GM19467 (cell line): ENCODE data around the gene CAPN13.

Experiments used
- ATAC-seq: cut with Tn5 transposase; IDR thresholded peaks from one replicate; pipeline ENCODE4 v1.9.1; 2021; ENCODE audit warnings: mild to moderate bottlenecking, moderate library complexity; ENCODE audit not compliant: unreplicated experiment

Gene CAPN13

DNA sequence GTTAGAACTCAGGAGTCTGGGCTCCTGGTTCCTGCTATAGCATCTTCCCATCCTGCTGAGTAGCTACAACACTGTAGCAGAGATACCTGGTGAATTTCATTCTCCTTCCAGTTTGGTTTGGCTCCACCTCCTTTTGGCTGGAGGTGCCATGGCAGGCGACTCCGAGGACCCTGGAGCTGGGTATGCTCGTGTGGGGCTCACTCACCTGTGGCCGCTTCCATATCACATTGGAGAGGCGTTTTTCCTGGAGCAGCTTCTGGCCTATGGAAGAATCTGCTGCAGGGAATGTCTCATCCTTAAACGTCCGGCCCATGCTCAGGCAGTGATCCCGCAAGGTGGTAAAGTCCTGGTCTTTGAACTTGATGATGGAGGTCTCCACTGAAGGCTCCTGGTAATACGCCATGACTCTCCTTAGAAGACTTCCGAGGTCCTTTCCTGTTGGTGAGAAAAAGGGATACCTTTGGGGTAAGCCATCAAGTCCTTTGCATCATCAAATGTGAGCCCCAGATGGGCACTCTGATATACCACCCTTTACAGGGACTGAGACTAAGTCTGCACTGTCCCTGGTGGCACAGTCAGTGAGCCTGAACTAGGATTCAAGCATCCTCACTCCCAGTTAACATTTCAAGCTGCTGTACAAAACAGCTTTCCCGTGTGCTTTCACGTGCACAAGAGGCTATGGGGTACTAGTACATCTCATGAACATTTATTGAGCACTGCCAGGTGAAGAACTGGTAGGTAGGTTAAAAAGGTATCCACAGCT is 20.1 kb downstream of the CAPN13 start:
- ATAC-seq, result no peak

DNA sequence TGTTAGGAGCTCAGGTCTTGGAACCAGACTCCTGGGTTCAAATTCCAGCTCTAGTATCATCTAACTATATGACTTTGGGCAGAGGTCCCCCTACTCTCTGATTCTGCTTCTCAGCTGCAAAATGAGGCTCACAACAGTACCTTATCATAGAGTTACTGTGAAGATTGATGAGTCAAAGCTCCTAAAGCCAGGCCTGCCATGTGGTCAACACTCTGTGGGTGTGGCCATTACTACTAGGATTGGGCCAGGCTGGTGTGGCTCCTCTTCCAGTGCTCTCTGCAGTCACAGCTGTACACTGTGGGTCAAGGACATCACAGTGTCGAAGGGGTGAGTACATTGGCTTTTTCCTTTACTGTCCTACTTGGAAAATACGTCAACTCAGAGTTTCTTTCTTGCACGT is 22.6 kb downstream of the CAPN13 start:
- ATAC-seq, result no peak

DNA sequence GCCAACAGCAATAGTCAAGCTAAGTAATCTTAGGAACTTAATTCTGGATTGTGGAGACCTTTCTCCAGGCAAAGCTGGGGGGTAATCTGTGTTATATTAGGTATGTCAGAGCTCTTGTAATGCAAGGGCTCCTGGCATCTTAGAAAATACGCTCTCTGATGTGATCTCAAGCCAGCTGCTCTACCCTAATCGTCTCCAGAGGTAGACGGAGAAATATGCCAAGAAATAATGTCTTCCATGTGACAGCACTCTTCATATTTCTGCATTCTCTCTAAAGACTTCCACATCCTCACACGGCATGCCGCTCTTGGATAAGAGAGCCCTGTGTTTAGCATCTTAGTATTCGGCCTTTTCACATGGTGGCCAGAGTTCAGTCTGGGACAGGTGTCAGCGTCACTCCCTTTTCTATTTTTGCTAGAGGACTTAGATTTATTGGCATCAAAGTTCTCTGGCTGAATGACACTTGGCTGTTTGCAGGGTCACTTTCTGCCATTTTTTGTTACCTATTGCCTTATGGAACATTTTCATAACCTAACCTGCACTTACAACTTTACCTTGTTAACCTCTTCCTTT is 25.2 kb downstream of the CAPN13 start:
- no peak for ATAC-seq

GRCh38 chr2:30781451-30781850 is 25.8 kb downstream of the CAPN13 start:
- no peak for ATAC-seq

- ATAC-seq, result no peak
Observed at GRCh38 chr2:30780776-30781330, 26.4 kb downstream of the CAPN13 start.

GRCh38 chr2:30778611-30779010 is 28.6 kb downstream of the CAPN13 start:
- ATAC-seq, result no peak

GRCh38 chr2:30777661-30778505 is 29.4 kb downstream of the CAPN13 start:
- no peak for ATAC-seq

GRCh38 chr2:30776831-30777635 is 30.2 kb downstream of the CAPN13 start:
- ATAC-seq, result no peak

- ATAC-seq, result no peak
Observed at GRCh38 chr2:30775833-30776232, 31.4 kb downstream of the CAPN13 start.

DNA sequence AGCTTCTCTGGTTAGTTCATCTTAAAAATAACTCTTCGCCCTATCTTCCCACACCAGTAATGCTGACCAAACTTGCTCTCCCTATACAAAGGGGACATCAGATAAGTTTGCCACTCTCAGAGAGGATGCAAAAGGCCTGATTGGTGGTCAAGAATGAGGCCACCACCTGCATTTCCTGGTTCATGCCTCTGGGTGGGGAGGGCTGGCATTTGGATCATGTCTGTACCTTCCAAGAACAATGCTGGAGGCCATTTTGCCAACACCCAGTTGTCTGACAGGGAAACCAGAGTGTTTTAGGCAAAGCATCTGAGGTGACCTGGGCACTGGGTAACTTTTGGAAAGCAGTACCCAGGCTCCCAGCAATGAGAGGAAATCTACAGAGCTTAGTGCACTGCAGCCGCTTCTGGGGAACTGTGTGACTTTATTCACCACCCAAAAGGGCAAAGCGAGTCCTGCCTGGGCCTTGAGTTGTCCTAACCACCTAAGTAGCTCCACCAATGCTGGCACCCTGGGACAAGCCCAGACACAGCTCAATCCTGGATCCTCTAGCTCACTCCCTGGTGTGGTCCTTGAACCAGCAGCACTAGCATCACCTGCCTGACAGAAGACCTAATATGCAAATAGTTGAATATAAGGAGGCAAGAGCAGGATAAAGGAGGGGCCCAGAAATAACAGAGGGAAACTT is 35.1 kb downstream of the CAPN13 start:
- no peak for ATAC-seq

GRCh38 chr2:30770816-30771576 is 36.2 kb downstream of the CAPN13 start:
- no peak for ATAC-seq

GRCh38 chr2:30769891-30770462 is 37.3 kb downstream of the CAPN13 start:
- ATAC-seq, result no peak

DNA sequence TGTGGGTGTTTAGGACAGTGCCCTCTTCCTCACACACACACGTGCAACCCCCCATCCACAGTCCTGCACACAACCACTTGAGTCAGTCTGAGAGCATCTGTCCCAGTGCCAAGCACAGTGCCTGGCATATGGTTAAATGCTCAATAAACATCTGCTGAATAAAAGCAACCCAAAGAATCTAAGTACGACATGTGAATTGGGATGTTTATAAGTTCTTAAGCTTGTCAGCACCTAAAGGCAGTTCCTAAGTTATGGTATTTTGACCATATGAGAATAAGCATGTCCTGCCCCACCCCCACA is 37.8 kb downstream of the CAPN13 start:
- no peak for ATAC-seq

DNA sequence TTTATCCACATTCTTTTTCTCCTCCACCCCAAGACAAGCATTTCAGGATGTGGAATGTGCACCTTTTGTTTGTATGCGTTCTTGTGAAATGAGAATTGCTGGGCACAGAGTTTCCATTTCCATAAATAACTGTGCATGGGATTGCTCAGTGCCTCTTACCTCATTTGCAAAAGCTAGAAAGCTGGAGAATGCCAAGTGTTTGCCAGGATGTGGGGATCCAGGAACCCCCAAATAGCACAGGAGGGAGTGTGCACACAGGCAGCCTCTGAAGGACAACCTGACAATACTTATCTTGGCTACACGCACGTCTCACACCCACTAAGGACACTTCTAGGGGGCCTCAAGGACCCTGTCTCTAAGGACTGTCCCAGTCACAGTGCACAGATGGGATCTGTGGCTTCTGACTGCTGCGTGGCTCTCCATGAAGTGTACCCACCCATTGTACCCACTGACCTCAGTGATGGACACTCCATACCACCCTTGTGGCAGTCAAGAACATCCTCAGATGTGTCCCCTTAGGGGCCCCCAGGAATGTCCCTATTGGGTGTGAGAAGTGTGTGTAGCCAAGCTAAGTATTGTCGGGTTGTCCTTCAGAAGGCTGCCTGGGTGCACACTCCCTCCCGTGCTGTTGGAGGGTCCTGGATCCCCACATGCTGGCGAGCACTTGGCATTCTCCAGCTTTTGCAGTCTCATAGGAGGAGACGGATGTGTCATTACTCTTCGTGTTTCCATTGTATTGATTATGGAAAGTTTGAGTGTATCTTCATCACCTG is 38.4 kb downstream of the CAPN13 start:
- no peak for ATAC-seq

DNA sequence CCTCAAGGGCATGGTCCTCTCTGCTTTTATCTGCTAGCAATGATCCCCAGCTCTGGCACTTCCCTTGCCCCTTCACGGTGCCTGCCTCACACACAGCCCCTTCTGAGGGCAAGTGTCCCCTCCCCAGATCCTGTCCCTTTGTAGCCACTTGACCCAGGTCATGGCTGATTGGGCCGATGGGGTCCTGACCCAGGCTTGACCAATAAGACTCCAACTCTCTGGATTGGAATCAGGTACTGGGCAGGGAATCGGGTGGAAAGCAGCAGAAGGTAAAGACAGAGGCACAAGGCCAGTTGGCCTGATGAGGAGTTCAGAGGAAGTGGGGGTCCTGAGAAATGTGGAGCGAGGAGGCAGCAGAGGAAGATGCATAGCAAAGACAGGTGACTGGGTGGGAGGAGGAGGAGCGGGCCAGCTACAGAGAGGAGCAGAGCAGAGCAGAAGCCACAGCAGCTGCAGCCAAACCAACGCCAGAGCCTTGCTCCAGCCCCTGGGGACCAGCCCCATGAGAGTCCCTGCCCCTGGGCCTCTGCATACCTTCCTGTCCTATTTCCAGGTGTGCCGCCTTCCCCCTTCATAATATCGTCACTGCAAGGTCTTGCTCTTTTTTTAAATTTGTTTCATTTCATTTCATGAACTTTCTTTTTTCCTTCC is 39.1 kb downstream of the CAPN13 start:
- no peak for ATAC-seq

GRCh38 chr2:30766666-30767065 is 40.6 kb downstream of the CAPN13 start:
- ATAC-seq, result no peak

DNA sequence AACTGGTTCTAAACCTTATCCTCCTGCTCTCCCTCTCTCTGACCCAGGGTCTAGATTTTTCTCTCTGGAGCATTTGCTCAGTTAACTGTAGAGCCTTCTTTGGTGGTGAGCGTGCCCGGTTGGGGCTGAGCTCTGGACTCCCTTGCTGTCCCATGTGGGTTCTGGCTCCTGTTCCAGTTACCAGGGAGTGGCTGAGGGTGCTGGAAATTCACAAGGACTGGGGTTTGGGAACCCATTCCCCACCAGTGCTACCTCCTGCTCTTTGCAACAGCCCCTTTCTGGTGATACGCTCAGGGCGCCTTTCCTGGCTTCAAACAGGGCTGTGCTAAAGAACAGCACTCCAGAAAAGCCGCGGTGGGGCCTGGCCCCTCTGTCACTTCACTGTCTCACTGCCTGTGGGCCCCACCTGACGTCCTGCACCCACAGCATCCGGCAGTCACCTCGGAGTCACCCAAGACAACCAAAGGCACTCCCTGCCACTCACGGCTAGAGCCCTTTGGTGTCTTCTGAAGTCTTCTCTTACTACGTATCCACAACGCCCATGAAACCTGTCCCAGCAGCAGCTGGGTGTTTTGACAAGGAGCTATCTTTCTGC is 41.3 kb downstream of the CAPN13 start:
- ATAC-seq, result no peak

DNA sequence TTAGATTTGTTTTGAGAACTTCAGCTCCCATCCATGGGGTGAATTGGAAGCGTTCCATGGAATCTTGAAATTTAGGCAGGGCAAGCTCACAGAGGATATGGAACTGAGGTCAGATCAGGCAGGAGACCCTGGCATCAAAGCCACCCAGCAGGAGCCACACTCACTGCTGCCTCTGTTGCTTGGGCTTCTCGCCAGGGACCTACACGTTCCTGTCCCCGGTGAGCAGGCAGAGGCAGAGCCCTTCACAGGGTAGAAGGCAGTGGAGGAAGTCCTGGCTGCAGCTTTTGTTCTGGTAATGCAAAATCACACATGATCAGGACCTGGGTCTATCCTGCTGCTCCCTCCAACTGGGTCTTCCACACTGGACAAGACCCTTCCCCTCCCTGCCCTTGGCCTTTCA is 42.1 kb downstream of the CAPN13 start:
- ATAC-seq, result no peak
